K562 (cell line): ENCODE measurements around the gene ARRDC5. TPM values are rescaled to one million over a fixed set of nuclear protein-coding genes. Genes with fewer than 3 reads are reported as not detected.

Experiments
- ASH1L ChIP-seq: fragments of 450-650 bp; IDR thresholded peaks from 2 replicates; pipeline ENCODE4 v1.6.1; 2018; ENCODE audit warnings: borderline replicate concordance, mild to moderate bottlenecking, low read depth; ENCODE audit not compliant: partially characterized antibody
- CHD4 ChIP-seq: fragments of 200-600 bp; sonication (generic); IDR thresholded peaks from 3 replicates; pipeline ENCODE4 v1.6.1; 2012; ENCODE audit warnings: low read depth, mild to moderate bottlenecking, mixed read lengths, low read length, inconsistent platforms; ENCODE audit not compliant: insufficient read depth, insufficient replicate concordance, poor library complexity, severe bottlenecking
- CREM ChIP-seq: IDR thresholded peaks from 2 replicates; pipeline ENCODE4 v1.6.1; 2014; ENCODE audit warnings: antibody characterized with exemption, low read depth
- DPF2 ChIP-seq: fragments of 450-650 bp; IDR thresholded peaks from 2 replicates; pipeline ENCODE4 v1.6.1; 2016
- JUNB ChIP-seq: fragments of 450-650 bp; formaldehyde crosslinking; conservative IDR thresholded peaks from 2 replicates; pipeline ENCODE4 v1.4.0; 2020; ENCODE audit warnings: mild to moderate bottlenecking
- LARP7 ChIP-seq: fragments of 450-650 bp; IDR thresholded peaks from 2 replicates; pipeline ENCODE4 v1.6.1; 2016
- LCOR ChIP-seq: sonication (generic); formaldehyde crosslinking; IDR thresholded peaks from 2 replicates; pipeline ENCODE4 v1.8.0; 2022; ENCODE audit warnings: mild to moderate bottlenecking, missing genetic modification reagents
- XRCC4 ChIP-seq: IDR thresholded peaks from one replicate; pipeline ENCODE4 v1.6.1; 2011; ENCODE audit not compliant: insufficient read depth, insufficient read length; ENCODE audit errors: extremely low read depth
- ZNF311 ChIP-seq: fragments of 250-450 bp; sonication (Bioruptor Pico); IDR thresholded peaks from 2 replicates; pipeline ENCODE4 v1.4.0; 2020; ENCODE audit warnings: mild to moderate bottlenecking, moderate library complexity
- polyA plus RNA-seq, 8 experiments: library from polyadenylated mRNA; depleted of rRNA in 4 of 8; stranded (reverse) in 5 of 8; unstranded in 3 of 8; fragments of >200 nt; fragmentation: Nextera tagmentation in 2 of 8; fragmentation: Illumina TruSeq in 1 of 8; extraction: Ambion mirVana in 2 of 8; extraction: Trizol in 1 of 8; gene quantifications; 2 replicates each; pipeline versions ENCODE4 v1.2.1 to v1.2.3, GENCODE V29; 2011 to 2014; ENCODE audit warnings: inconsistent platforms in 1 of 8, missing spikeins in 1 of 8
- total RNA-seq, 7 experiments: library from RNA; depleted of rRNA in 6 of 7; stranded (reverse); fragments of >200 nt in 6 of 7; fragmentation: Illumina TruSeq in 2 of 7; extraction: Trizol in 2 of 7; gene quantifications; 2 replicates each; pipeline versions ENCODE4 v1.2.1 to v1.2.3, GENCODE V29; 2011 to 2021; ENCODE audit warnings: low replicate concordance in 1 of 7
- TF ChIP-seq, protein P1 (sequence below): fragments of 450-650 bp; IDR thresholded peaks from 2 replicates; pipeline ENCODE4 v1.7.1; 2018; ENCODE audit warnings: mild to moderate bottlenecking, low read depth; ENCODE audit not compliant: partially characterized antibody

The ARRDC5 gene
- total and polyA plus RNA-seq, 9 of the 15 experiments (the other 6 are each of a cell fraction or from before 2014, with no cell fraction given): not detected

DNA sequence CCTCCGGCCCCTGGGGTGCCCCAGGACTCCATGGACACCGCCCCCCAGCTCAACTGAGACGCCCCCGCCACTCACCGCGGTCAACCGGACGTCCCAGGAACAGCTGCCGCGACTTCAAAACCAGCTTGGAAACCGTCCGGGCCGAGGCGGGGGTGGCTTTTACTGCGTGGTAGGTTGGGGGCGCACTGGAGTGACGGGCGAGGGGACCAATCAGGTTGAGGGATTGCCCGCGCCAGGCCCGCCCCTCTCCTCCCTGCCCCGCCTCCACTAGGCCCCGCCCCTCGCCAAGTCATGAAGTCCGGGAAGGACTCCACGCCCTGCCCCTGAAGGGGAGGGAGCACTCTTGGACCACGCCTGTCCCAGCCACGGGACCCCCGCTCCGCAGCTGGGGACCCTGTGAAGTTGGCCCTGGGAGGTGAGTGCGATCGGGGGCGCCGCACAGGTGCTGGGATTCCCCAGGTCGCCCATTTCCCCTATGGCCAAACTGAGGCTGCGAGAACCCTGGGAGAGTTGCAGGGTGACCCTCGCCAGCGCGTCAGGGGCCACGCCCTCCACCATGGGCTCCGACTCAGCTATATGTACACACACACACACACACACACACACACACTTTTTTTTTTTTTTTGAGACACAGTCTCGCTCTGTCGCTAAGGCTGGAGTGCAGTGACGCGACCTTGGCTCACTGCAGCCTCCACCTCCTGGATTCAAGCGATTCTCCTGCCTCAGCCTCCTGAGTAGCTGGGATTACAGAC lies 35.0 kb downstream of the ARRDC5 start, which contains the start of gene PLIN3 (continued):
- TF ChIP-seq, protein P1, sequence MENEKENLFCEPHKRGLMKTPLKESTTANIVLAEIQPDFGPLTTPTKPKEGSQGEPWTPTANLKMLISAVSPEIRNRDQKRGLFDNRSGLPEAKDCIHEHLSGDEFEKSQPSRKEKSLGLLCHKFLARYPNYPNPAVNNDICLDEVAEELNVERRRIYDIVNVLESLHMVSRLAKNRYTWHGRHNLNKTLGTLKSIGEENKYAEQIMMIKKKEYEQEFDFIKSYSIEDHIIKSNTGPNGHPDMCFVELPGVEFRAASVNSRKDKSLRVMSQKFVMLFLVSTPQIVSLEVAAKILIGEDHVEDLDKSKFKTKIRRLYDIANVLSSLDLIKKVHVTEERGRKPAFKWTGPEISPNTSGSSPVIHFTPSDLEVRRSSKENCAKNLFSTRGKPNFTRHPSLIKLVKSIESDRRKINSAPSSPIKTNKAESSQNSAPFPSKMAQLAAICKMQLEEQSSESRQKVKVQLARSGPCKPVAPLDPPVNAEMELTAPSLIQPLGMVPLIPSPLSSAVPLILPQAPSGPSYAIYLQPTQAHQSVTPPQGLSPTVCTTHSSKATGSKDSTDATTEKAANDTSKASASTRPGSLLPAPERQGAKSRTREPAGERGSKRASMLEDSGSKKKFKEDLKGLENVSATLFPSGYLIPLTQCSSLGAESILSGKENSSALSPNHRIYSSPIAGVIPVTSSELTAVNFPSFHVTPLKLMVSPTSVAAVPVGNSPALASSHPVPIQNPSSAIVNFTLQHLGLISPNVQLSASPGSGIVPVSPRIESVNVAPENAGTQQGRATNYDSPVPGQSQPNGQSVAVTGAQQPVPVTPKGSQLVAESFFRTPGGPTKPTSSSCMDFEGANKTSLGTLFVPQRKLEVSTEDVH: peak; percentile 55
- TF ChIP-seq XRCC4 (no peak), JUNB (CRISPR knock-in tag) (no peak), DPF2 (peak; percentile 86), ZNF311 (CRISPR knock-in tag) (no peak), CREM (peak; percentile 63), ASH1L (peak; percentile 39), LCOR (CRISPR knock-in tag) (0 out of 2 replicates have a peak, but pooled peaks have one; percentile 38), LARP7 (peak; percentile 92), CHD4 (peak; percentile 62)
- TF ChIP-seq, all 486 proteins: peak for 124
